Left lung (tissue), 10 donors: ENCODE results near the gene ABAT. TPM values are rescaled to one million over a fixed set of nuclear protein-coding genes. Genes with fewer than 3 reads are reported as not detected.
"Not testable (repeated sequence)": the region's sequence is repeated elsewhere in the genome, so short reads cannot be mapped to it uniquely, and the experiment has no call there.

Source experiments
- ATAC-seq: fragments of 200-7000 bp; cut with Tn5 transposase; one replicate; pipeline ENCODE4 v1.9.1; 2020; ENCODE audit warnings: moderate library complexity
- DNase-seq, 4 donors: peaks; one replicate each; pipeline ENCODE4 v3.0.0-alpha.2; 2013 to 2020
- H3K27ac ChIP-seq, 2 donors: fragments of 200-600 bp; sonication (generic) in 1 of 2; one replicate each; pipeline versions ENCODE4 v1.5.0 to v1.8.0; 2020 to 2021
- H3K27me3 ChIP-seq, 2 donors: fragments of 200-600 bp; sonication (generic) in 1 of 2; one replicate each; pipeline versions ENCODE4 v1.5.0 to v1.8.0; 2020 to 2021
- H3K36me3 ChIP-seq, 2 donors: fragments of 200-600 bp; sonication (generic) in 1 of 2; one replicate each; pipeline versions ENCODE4 v1.5.0 to v1.8.0; 2020 to 2021
- H3K4me1 ChIP-seq, 2 donors: fragments of 200-600 bp; one replicate each; pipeline ENCODE4 v1.8.0; 2021
- H3K4me3 ChIP-seq, 2 donors: fragments of 200-600 bp; sonication (generic) in 1 of 2; one replicate each; pipeline versions ENCODE4 v1.5.0 to v1.8.0; 2020 to 2021; ENCODE audit warnings: mild to moderate bottlenecking in 1 of 2
- H3K9me3 ChIP-seq, 2 donors: fragments of 200-600 bp; sonication (generic) in 1 of 2; one replicate each; pipeline versions ENCODE4 v1.5.0 to v1.8.0; 2020 to 2021
- CTCF ChIP-seq, 2 donors: fragments of 200-600 bp; sonication (generic) in 1 of 2; IDR thresholded peaks; one replicate each; pipeline versions ENCODE4 v1.5.0 to v1.8.0; 2021; ENCODE audit warnings: antibody characterized with exemption in 2 of 2
- intact Hi-C, 2 donors: fragments of 100-400 bp; cut with DNase I; formaldehyde crosslinking; loops; one replicate each; pipeline versions ENCODE4 v1.11.2 to v1.14.2; 2022
- polyA plus RNA-seq, 6 donors: library from polyadenylated mRNA; unstranded; fragments of 120-200 nt; gene quantifications; one replicate each; pipeline ENCODE4 v1.2.1, GENCODE V29; 2013; ENCODE audit not compliant: insufficient read length in 6 of 6
- total RNA-seq, 2 donors: library from RNA; stranded (reverse); fragmentation: NEBNext Ultra II Directional; extraction: Animal tissue kit (Norgen Biotek cat#: 25700); gene quantifications; one replicate each; pipeline ENCODE4 v1.2.1, GENCODE V29; 2021
- donor health status: DM: no; HTN: yes; CAD: no.
- donor health status: DM: no; HTN: no; CAD: no.

ABAT gene
- total and polyA plus RNA-seq, 8 donors: 8.0 to 42.6 (median 35.3) TPM

DNA sequence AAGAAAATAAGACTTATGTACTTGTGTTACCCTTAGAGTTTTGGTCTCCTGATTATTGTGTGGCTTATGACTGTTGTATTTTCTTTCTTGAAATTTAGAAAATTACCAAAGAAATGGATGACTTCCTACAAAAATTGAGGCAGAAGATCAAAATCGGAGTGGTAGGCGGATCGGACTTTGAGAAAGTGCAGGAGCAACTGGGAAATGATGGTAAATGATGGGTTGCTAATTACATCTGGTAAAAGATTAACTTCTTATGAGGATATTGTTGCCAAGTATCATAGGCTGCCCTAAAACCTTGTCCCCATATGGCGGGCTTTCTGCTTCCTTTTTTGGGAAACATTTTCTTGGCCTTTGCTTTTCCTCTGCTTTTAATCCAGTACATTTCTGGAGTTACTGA, 127.3 kb downstream of the ABAT start:
- no peaks in the 10 kb centered on the region for H3K27me3 ChIP-seq
- H3K4me1 ChIP-seq: peaks cover 15 to 36% of the 10 kb centered on the region in 2 donors
- no peaks in the 10 kb centered on the region for H3K9me3 ChIP-seq
- no peak overlapping the region for H3K4me3 ChIP-seq
- no peak for TF ChIP-seq CTCF (IDR thresholded peaks at IDR 0.05)
- intact Hi-C loops: no loop called here
- no peak for ATAC-seq
- no peak overlapping the region for H3K27ac ChIP-seq
- H3K36me3 ChIP-seq: peaks cover 0 to 68% of the 10 kb centered on the region in 2 donors
- no peak for DNase-seq

DNA sequence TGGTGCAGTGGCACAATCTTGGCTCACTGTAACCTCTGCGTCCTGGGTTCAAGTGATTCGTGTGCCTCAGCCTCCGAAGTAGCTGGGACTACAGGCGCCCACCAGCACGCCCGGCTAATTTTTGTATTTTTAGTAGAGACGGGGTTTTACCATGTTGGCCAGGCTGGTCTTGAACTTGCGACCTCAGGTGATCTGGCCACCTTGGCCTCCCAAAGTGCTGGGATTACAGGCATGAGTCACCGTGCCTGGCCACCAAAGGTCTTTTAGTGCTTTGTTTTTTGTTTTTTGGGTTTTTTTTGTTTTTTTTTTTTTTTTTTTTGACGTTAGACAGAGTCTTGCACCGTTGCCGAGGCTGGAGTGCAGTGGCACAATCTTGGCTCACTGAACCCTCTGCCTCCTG, 129.3 kb downstream of the ABAT start:
- Histone ChIP-seq H3K4me1 (peaks cover 10 to 25% of the 10 kb centered on the region in 2 donors), H3K36me3 (peaks cover 0 to 89% of the 10 kb centered on the region in 2 donors)
- DNase-seq, H3K27ac ChIP-seq, ATAC-seq, intact Hi-C loops, H3K9me3 ChIP-seq, H3K4me3 ChIP-seq, H3K27me3 ChIP-seq: not testable (repeated sequence)

- Histone ChIP-seq H3K36me3 (peaks cover 0 to 94% of the 10 kb centered on the region in 2 donors), H3K9me3 (no peaks in the 10 kb centered on the region), H3K27me3 (no peaks in the 10 kb centered on the region), H3K27ac (no peak overlapping the region), H3K4me1 (peaks cover 4 to 19% of the 10 kb centered on the region in 2 donors), H3K4me3 (no peak overlapping the region)
- ATAC-seq (no peak), DNase-seq (no peak)
- TF ChIP-seq CTCF (IDR thresholded peaks at IDR 0.05): no peak
- intact Hi-C loops: no loop called here
These were observed 129.9 kb downstream of the ABAT start for GRCh38 chr16:8804313-8804712.

DNA sequence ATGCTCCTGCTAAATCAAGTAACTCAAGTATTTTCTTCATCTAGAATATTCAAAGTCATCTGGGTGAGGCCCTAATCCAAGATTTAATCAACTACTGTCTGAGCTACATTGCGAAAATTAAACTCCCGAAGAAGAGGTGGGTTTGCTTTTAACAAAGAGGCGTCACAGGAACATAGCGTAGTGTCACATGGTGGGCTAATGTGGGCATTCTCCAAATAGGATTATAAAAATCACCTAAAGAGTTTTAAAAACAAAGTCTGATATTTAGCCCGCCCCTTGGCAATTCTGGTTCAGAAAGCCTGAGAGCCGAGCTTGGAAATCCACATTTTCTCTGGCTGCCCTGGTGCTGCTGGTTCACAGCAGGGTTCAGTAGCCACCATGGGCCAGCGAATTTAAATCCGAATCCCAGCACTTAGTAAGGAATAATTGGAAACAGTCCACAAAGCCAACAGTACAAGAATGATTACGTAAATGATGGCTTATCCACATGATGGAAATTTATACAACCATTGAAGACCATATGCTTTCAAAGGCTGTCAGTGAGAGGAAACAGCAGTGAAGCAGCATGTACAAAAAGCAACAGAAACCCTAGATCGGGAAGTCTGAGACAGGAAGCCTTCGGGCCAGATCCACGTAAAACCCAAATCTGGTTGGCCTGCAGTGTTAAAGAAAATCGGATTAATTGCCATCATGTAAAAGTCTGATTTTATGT, 132.0 kb downstream of the ABAT start:
- no peak overlapping the region for H3K4me3 ChIP-seq
- intact Hi-C loops: no loop called here
- H3K4me1 ChIP-seq: no peaks in the 10 kb centered on the region
- H3K27me3 ChIP-seq: no peaks in the 10 kb centered on the region
- no peak for DNase-seq
- H3K36me3 ChIP-seq: peaks cover 0 to 100% of the 10 kb centered on the region in 2 donors
- no peak for ATAC-seq
- H3K9me3 ChIP-seq: no peaks in the 10 kb centered on the region
- H3K27ac ChIP-seq: no peak overlapping the region
- TF ChIP-seq CTCF (IDR thresholded peaks at IDR 0.05): no peak

- Histone ChIP-seq H3K36me3 (peaks cover 0 to 100% of the 10 kb centered on the region in 2 donors), H3K4me3 (no peak overlapping the region), H3K27me3 (no peaks in the 10 kb centered on the region), H3K9me3 (no peaks in the 10 kb centered on the region), H3K27ac (no peak overlapping the region), H3K4me1 (no peaks in the 10 kb centered on the region)
- ATAC-seq (no peak), DNase-seq (no peak)
- no peak for TF ChIP-seq CTCF (IDR thresholded peaks at IDR 0.05)
- intact Hi-C loops: no loop called here
These were observed 132.8 kb downstream of the ABAT start for GRCh38 chr16:8807189-8807588.

DNA sequence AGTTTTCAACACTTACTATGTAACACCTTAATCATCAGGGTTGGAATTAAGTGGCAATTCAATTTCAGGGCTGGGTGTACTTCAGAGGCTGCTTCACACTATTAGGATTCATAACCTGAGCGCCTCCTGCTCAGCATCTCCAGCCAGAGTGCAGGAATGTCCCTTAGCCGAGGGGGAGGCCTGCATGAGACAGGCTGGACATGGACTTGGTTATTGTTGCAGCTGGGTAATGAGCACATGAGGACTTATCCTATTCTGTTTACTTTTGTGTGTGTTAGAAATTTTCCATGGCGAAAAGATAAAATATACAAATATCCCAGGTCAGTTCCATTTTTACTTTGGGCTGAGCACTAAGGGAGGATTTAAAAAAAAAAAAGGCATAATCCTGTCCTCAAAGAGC, 133.6 kb downstream of the ABAT start:
- intact Hi-C loops: no loop called here
- no peaks in the 10 kb centered on the region for H3K9me3 ChIP-seq
- peaks cover 0 to 100% of the 10 kb centered on the region in 2 donors for H3K36me3 ChIP-seq
- no peak for DNase-seq
- TF ChIP-seq CTCF (IDR thresholded peaks at IDR 0.05): no peak
- no peaks in the 10 kb centered on the region for H3K27me3 ChIP-seq
- no peak for ATAC-seq
- H3K27ac ChIP-seq: no peak overlapping the region
- H3K4me3 ChIP-seq: no peak overlapping the region
- H3K4me1 ChIP-seq: no peaks in the 10 kb centered on the region
